Cardiac muscle cell (in vitro differentiated cells and primary cell): ENCODE data around the gene INTS2. TPM values are rescaled to one million over a fixed set of nuclear protein-coding genes. Genes with fewer than 3 reads are reported as not detected.

Experiments used
- DNase-seq, 2 donors: peaks; one replicate each; pipeline versions ENCODE4 v3.0.0 to v3.0.0-alpha.2; 2010 to 2017; ENCODE audit warnings: low read depth in 1 of 2, low spot score in 1 of 2
- H3K27ac ChIP-seq: fragments of 200-600 bp; sonication (generic); 2 replicates; pipeline ENCODE4 v1.5.1; 2016
- H3K27me3 ChIP-seq: fragments of 200-600 bp; sonication (generic); 2 replicates; pipeline ENCODE4 v1.6.0; 2016; ENCODE audit warnings: control low read depth
- H3K36me3 ChIP-seq: fragments of 200-600 bp; sonication (generic); 2 replicates; pipeline ENCODE4 v1.5.1; 2016; ENCODE audit warnings: control low read depth
- H3K4me1 ChIP-seq: fragments of 200-600 bp; sonication (generic); 2 replicates; pipeline ENCODE4 v1.8.1; 2017; ENCODE audit warnings: low read depth, mild to moderate bottlenecking, mixed run types
- H3K4me3 ChIP-seq: fragments of 200-600 bp; sonication (generic); 2 replicates; pipeline ENCODE4 v1.5.1; 2016; ENCODE audit warnings: mild to moderate bottlenecking
- H3K9me3 ChIP-seq: fragments of 200-600 bp; sonication (generic); 2 replicates; pipeline ENCODE4 v1.5.1; 2017; ENCODE audit warnings: low read depth, mild to moderate bottlenecking, control low read depth
- CTCF ChIP-seq: IDR thresholded peaks from 2 replicates; pipeline ENCODE4 v1.5.1; 2012; ENCODE audit warnings: low read depth, mild to moderate bottlenecking, low read length
- polyA plus RNA-seq: library from polyadenylated mRNA; unstranded; fragments of >200 nt; fragmentation: Nextera tagmentation; extraction: Ambion mirVana; gene quantifications from 2 replicates; pipeline ENCODE4 v1.2.1, GENCODE V29; 2016
- total RNA-seq: library from RNA; depleted of rRNA; stranded (reverse); fragments of >200 nt; gene quantifications from 2 replicates; pipeline ENCODE4 v1.2.3, GENCODE V29; 2016

Gene INTS2
- total and polyA plus RNA-seq, 2 experiments from 2014 or later, result 4.2 to 12.9 TPM

- Histone ChIP-seq H3K27me3 (no peaks in the 10 kb centered on the region), H3K9me3 (no peaks in the 10 kb centered on the region), H3K27ac (no peak overlapping the region), H3K36me3 (no peaks in the 10 kb centered on the region), H3K4me1 (no peaks in the 10 kb centered on the region), H3K4me3 (no peak overlapping the region)
- TF ChIP-seq CTCF, result peak; percentile 76
- peak; percentile 85 to 86 for DNase-seq
Observed at GRCh38 chr17:61837175-61838051, 90.4 kb downstream of the INTS2 start.

GRCh38 chr17:61836266-61837174, 91.3 kb downstream of the INTS2 start:
- H3K27ac ChIP-seq, result no peak overlapping the region
- no peak overlapping the region for H3K4me3 ChIP-seq
- no peaks in the 10 kb centered on the region for H3K4me1 ChIP-seq
- no peak for TF ChIP-seq CTCF
- no peaks in the 10 kb centered on the region for H3K36me3 ChIP-seq
- no peaks in the 10 kb centered on the region for H3K27me3 ChIP-seq
- no peaks in the 10 kb centered on the region for H3K9me3 ChIP-seq
- DNase-seq, result no peak

GRCh38 chr17:61835606-61836005, 92.2 kb downstream of the INTS2 start:
- H3K36me3 ChIP-seq, result no peaks in the 10 kb centered on the region
- no peak for DNase-seq
- no peak overlapping the region for H3K4me3 ChIP-seq
- H3K27me3 ChIP-seq, result no peaks in the 10 kb centered on the region
- H3K9me3 ChIP-seq, result no peaks in the 10 kb centered on the region
- no peak for TF ChIP-seq CTCF
- H3K4me1 ChIP-seq, result no peaks in the 10 kb centered on the region
- H3K27ac ChIP-seq, result no peak overlapping the region

GRCh38 chr17:61834610-61835009, 93.2 kb downstream of the INTS2 start:
- Histone ChIP-seq H3K36me3 (no peaks in the 10 kb centered on the region), H3K27me3 (no peaks in the 10 kb centered on the region), H3K4me3 (no peak overlapping the region), H3K4me1 (no peaks in the 10 kb centered on the region), H3K27ac (no peak overlapping the region), H3K9me3 (no peaks in the 10 kb centered on the region)
- TF ChIP-seq CTCF, result no peak
- no peak for DNase-seq

- H3K27ac ChIP-seq, result no peak overlapping the region
- H3K9me3 ChIP-seq, result no peaks in the 10 kb centered on the region
- no peak for TF ChIP-seq CTCF
- no peaks in the 10 kb centered on the region for H3K27me3 ChIP-seq
- no peaks in the 10 kb centered on the region for H3K4me1 ChIP-seq
- no peak overlapping the region for H3K4me3 ChIP-seq
- peak in 1 of 2 donors; percentile 73 for DNase-seq
- H3K36me3 ChIP-seq, result no peaks in the 10 kb centered on the region
Observed at GRCh38 chr17:61833536-61834193, 94.1 kb downstream of the INTS2 start.
